Parathyroid adenoma (tissue), 2 donors: Measurements from ENCODE around the gene PLCH2.

ENCODE experiments used
- H2AFZ ChIP-seq: fragments of 300-600 bp; sonication (generic); one replicate; pipeline ENCODE4 v1.7.0; 2017; ENCODE audit warnings: antibody characterized with exemption, mild to moderate bottlenecking
- H3K27ac ChIP-seq: fragments of 300-600 bp; sonication (generic); one replicate; pipeline ENCODE4 v1.7.0; 2017
- H3K27me3 ChIP-seq: fragments of 300-600 bp; sonication (generic); one replicate; pipeline ENCODE4 v1.7.0; 2017; ENCODE audit warnings: low read length; ENCODE audit not compliant: control insufficient read depth, insufficient read depth
- H3K36me3 ChIP-seq: fragments of 300-600 bp; sonication (generic); one replicate; pipeline ENCODE4 v1.7.0; 2017; ENCODE audit warnings: low read length; ENCODE audit not compliant: control insufficient read depth, insufficient read depth
- H3K4me1 ChIP-seq: fragments of 300-600 bp; sonication (generic); one replicate; pipeline ENCODE4 v1.7.0; 2017; ENCODE audit warnings: control low read depth
- H3K4me2 ChIP-seq: fragments of 300-600 bp; sonication (generic); one replicate; pipeline ENCODE4 v1.7.0; 2017; ENCODE audit warnings: low read length
- H3K4me3 ChIP-seq: fragments of 300-600 bp; sonication (generic); one replicate; pipeline ENCODE4 v1.7.0; 2017; ENCODE audit warnings: low read depth, low read length
- H3K79me2 ChIP-seq: fragments of 300-600 bp; sonication (generic); one replicate; pipeline ENCODE4 v1.7.0; 2017; ENCODE audit warnings: control low read depth
- H3K9ac ChIP-seq: fragments of 300-600 bp; sonication (generic); one replicate; pipeline ENCODE4 v1.7.0; 2017; ENCODE audit warnings: mild to moderate bottlenecking
- H3K9me3 ChIP-seq: fragments of 300-600 bp; sonication (generic); one replicate; pipeline ENCODE4 v1.7.0; 2017; ENCODE audit warnings: low read length; ENCODE audit not compliant: control insufficient read depth
- TF ChIP-seq, protein P1 (sequence below): fragments of 300-600 bp; sonication (generic); IDR thresholded peaks from one replicate; pipeline ENCODE4 v1.7.0; 2017; ENCODE audit warnings: antibody characterized with exemption, mild to moderate bottlenecking
- donor health status: primary hyperparathyroidism.

PLCH2 gene

DNA sequence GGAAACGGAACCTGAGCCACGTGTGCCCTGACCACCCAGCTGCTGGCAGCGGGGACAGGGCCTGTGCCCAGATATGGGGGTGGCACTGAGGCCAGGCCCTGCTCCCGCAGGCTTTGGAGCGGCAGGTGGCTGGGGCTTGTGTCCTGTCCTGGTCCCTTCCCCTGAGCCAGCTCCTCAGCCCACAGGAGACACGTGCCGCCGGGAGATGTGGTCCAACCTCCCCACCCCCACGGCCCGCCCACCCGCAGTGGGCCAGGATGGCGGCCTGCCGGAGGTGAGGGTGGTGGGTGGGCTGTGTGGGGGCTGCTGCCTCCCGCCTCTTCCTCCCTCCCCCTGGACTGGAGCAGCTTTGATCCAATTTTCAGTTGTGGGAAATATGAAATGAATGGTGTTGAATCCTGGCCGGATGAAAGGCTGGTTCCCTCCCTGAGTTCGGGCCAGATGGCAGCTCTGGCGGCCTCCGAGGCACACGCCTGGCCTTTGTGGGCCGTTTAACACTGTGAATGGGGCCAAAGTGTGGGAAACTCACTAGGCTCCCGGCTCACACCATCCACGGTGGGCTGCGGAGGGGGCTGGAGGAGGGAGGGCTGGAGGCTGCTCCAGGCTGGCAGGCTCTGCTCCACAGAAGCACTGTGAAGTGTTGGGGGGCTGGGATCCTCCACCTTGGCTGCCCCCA is 56.5 kb downstream of the PLCH2 start:
- Histone ChIP-seq H3K9ac (no peak overlapping the region), H3K27me3 (no peaks in the 10 kb centered on the region), H3K4me2 (no peak overlapping the region), H2AFZ (no peak overlapping the region), H3K4me1 (peaks cover 3% of the 10 kb centered on the region), H3K9me3 (no peaks in the 10 kb centered on the region), H3K4me3 (no peak overlapping the region), H3K79me2 (no peaks in the 10 kb centered on the region), H3K27ac (no peak overlapping the region), H3K36me3 (no peaks in the 10 kb centered on the region)
- TF ChIP-seq, protein P1, sequence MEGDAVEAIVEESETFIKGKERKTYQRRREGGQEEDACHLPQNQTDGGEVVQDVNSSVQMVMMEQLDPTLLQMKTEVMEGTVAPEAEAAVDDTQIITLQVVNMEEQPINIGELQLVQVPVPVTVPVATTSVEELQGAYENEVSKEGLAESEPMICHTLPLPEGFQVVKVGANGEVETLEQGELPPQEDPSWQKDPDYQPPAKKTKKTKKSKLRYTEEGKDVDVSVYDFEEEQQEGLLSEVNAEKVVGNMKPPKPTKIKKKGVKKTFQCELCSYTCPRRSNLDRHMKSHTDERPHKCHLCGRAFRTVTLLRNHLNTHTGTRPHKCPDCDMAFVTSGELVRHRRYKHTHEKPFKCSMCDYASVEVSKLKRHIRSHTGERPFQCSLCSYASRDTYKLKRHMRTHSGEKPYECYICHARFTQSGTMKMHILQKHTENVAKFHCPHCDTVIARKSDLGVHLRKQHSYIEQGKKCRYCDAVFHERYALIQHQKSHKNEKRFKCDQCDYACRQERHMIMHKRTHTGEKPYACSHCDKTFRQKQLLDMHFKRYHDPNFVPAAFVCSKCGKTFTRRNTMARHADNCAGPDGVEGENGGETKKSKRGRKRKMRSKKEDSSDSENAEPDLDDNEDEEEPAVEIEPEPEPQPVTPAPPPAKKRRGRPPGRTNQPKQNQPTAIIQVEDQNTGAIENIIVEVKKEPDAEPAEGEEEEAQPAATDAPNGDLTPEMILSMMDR, result no peak

DNA sequence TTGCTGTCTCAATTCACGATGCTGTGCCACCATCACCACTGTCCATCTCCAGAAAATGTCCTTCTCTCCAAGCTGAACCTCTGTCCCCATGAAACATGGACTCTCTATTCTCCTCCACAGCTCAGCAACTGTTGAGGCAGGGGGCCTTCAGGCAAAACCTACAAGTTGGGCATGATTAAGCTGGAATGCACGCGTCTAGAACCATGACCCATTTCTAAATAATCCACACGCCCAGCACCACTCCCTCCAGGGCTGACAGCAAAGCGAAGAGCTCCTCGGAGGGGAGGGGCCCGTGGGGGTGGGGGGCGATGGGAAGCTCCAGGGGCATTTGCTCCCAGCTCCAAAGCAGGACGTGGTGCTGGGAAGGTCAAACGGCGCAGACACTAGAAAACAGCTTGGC is 57.3 kb downstream of the PLCH2 start:
- H3K27me3 ChIP-seq, result no peaks in the 10 kb centered on the region
- H3K27ac ChIP-seq, result no peak overlapping the region
- no peak overlapping the region for H2AFZ ChIP-seq
- no peak overlapping the region for H3K4me3 ChIP-seq
- H3K9ac ChIP-seq, result no peak overlapping the region
- H3K9me3 ChIP-seq, result no peaks in the 10 kb centered on the region
- TF ChIP-seq, protein P1, result no peak
- H3K4me1 ChIP-seq, result peaks cover 3% of the 10 kb centered on the region
- no peak overlapping the region for H3K4me2 ChIP-seq
- no peaks in the 10 kb centered on the region for H3K36me3 ChIP-seq
- no peaks in the 10 kb centered on the region for H3K79me2 ChIP-seq

DNA sequence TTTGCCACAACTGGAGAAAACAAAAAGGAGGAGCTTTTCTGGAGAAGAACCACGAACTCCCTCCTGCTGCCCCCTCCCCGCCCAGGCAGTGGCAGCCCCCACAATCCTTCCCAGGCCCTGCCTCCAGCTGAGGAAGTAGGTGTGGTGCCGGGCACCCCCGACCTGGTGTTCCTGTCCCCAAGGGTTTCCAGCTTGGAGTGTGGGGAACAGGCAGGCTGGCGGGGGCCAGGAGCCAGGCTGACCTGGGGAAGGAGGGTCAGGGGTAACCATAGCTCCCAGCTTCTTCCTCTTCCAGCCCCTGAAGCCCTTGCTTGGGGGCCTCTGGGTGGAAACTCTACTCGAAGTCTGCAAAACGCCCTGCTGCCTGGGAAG is 58.2 kb downstream of the PLCH2 start:
- H3K9me3 ChIP-seq, result no peaks in the 10 kb centered on the region
- H3K36me3 ChIP-seq, result no peaks in the 10 kb centered on the region
- no peak overlapping the region for H3K9ac ChIP-seq
- H3K4me1 ChIP-seq, result no peaks in the 10 kb centered on the region
- H3K27me3 ChIP-seq, result no peaks in the 10 kb centered on the region
- H3K4me3 ChIP-seq, result no peak overlapping the region
- H3K79me2 ChIP-seq, result no peaks in the 10 kb centered on the region
- H3K27ac ChIP-seq, result no peak overlapping the region
- H2AFZ ChIP-seq, result no peak overlapping the region
- no peak overlapping the region for H3K4me2 ChIP-seq
- TF ChIP-seq, protein P1, result no peak

DNA sequence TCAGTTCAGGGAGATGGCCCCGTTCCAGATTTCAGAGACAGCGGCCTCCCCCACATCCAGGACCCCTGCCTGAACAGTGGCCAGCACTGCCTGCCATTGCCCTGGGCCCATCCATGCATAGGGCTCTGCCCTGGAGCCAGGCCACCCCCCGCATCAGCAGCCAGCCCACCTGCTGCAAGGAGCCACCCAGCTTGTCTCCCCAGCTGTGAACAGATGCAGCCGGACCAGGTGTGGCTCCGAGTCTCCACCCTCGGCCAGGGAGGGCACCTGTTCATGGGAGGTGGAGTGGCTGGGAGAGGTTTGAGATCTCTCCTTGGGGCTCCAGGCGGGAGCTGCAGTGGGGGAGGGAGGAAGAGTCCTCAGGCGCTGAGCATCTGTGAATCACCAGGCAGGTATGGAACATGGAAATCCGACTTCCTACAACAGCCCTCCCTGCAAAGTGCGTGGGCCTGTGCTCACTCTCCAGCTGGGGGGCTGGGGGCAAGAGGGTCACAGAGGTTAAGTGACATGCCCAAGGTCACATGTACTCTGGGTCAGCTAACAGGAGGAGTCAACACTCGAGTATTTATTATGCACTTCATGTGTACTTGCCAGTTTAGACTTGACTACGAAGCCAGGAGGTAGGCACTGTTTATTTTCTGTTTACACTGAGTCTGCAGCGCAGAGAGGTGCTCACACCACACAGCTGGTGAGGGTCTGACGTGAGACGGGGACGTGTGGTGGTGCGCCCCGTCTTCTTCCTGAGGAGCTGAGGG is 58.8 kb downstream of the PLCH2 start:
- Histone ChIP-seq H3K27me3 (no peaks in the 10 kb centered on the region), H3K9me3 (no peaks in the 10 kb centered on the region), H3K36me3 (no peaks in the 10 kb centered on the region), H3K4me2 (no peak overlapping the region), H2AFZ (no peak overlapping the region), H3K79me2 (no peaks in the 10 kb centered on the region), H3K4me3 (no peak overlapping the region), H3K27ac (no peak overlapping the region), H3K4me1 (no peaks in the 10 kb centered on the region), H3K9ac (no peak overlapping the region)
- TF ChIP-seq, protein P1, result no peak
